PC-3 (cell line): Measurements from ENCODE around the gene ACADSB.

Experiments used
- CTCF ChIP-seq: fragments of 300-600 bp; sonication (generic); conservative IDR thresholded peaks from 2 replicates; pipeline ENCODE4 v1.5.1; 2017; ENCODE audit warnings: antibody characterized with exemption, low read depth, mild to moderate bottlenecking, low read length
- EZH2 ChIP-seq: fragments of 300-600 bp; sonication (generic); IDR thresholded peaks from one replicate; pipeline ENCODE4 v1.6.1; 2017; ENCODE audit warnings: antibody characterized with exemption, mild to moderate bottlenecking, low read length; ENCODE audit not compliant: unreplicated experiment
- EZH2phosphoT487 ChIP-seq: fragments of 300-600 bp; sonication (generic); IDR thresholded peaks from 2 replicates; pipeline ENCODE4 v1.6.1; 2018; ENCODE audit warnings: mild to moderate bottlenecking, antibody characterized with exemption, low read length, borderline replicate concordance

GRCh38 chr10:123017421-123018165 is 8.8 kb downstream of the ACADSB start:
- TF ChIP-seq EZH2, result no peak
- TF ChIP-seq CTCF, result no peak
- no peak for TF ChIP-seq EZH2phosphoT487
